Neural cell (in vitro differentiated cells): Measurements from ENCODE around the gene FCGR3A. TPM values are rescaled to one million over a fixed set of nuclear protein-coding genes. Genes with fewer than 3 reads are reported as not detected.

Source experiments
- H2AFZ ChIP-seq: fragments of 200-600, 300-800 bp; sonication (generic), shearing (Covaris generic); 2 replicates; pipeline ENCODE4 v1.6.0; 2014; ENCODE audit warnings: low read depth, mild to moderate bottlenecking, antibody characterized with exemption, low read length, moderate library complexity
- H3F3A ChIP-seq: fragments of 200-600 bp; shearing (Covaris generic); 2 replicates; pipeline ENCODE4 v1.6.1; 2016; ENCODE audit warnings: mild to moderate bottlenecking, moderate library complexity, mixed read lengths, antibody characterized with exemption, low read length; ENCODE audit not compliant: insufficient read depth, poor library complexity, severe bottlenecking
- H3K27ac ChIP-seq: fragments of 200-600, 300-800 bp; sonication (generic), shearing (Covaris generic); 2 replicates; pipeline ENCODE4 v1.5.1; 2014; ENCODE audit warnings: mild to moderate bottlenecking, low read length, moderate library complexity
- H3K27me3 ChIP-seq: fragments of 300-800, 200-600 bp; sonication (generic), shearing (Covaris generic); 2 replicates; pipeline ENCODE4 v1.6.0; 2014; ENCODE audit warnings: mild to moderate bottlenecking, low read depth, low read length, moderate library complexity; ENCODE audit not compliant: insufficient read depth
- H3K36me3 ChIP-seq: fragments of 300-800, 200-600 bp; sonication (generic), shearing (Covaris generic); 2 replicates; pipeline ENCODE4 v1.5.1; 2014; ENCODE audit warnings: mild to moderate bottlenecking, antibody characterized with exemption, low read length, moderate library complexity; ENCODE audit not compliant: insufficient read depth
- H3K4me2 ChIP-seq: fragments of 300-800, 200-600 bp; sonication (generic), shearing (Covaris generic); 2 replicates; pipeline ENCODE4 v1.6.0; 2014; ENCODE audit warnings: mild to moderate bottlenecking, low read length
- H3K4me3 ChIP-seq: fragments of 300-800, 200-600 bp; sonication (generic), shearing (Covaris generic); 2 replicates; pipeline ENCODE4 v1.5.1; 2014; ENCODE audit warnings: mild to moderate bottlenecking, low read length, moderate library complexity
- H3K79me2 ChIP-seq: fragments of 200-600 bp; shearing (Covaris generic); replicated peaks from 2 replicates; pipeline ENCODE4 v1.6.0; 2014; ENCODE audit warnings: mild to moderate bottlenecking, low read length, moderate library complexity; ENCODE audit not compliant: insufficient read depth
- H3K9ac ChIP-seq: fragments of 300-800, 200-600 bp; sonication (generic), shearing (Covaris generic); 2 replicates; pipeline ENCODE4 v1.6.1; 2016; ENCODE audit warnings: mild to moderate bottlenecking, low read length, mixed read lengths
- H3K9me2 ChIP-seq: fragments of 200-600 bp; shearing (Covaris generic); 2 replicates; pipeline ENCODE4 v1.6.1; 2016; ENCODE audit warnings: mild to moderate bottlenecking, low read length, mixed read lengths; ENCODE audit not compliant: insufficient read depth
- H3K9me3 ChIP-seq: fragments of 200-600, 300-800 bp; sonication (generic), shearing (Covaris generic); 2 replicates; pipeline ENCODE4 v1.6.1; 2016; ENCODE audit warnings: mild to moderate bottlenecking, mixed run types, low read length, moderate library complexity, mixed read lengths
- H4K20me1 ChIP-seq: fragments of 200-600 bp; shearing (Covaris generic); 2 replicates; pipeline ENCODE4 v1.6.1; 2016; ENCODE audit warnings: mild to moderate bottlenecking, mixed run types; ENCODE audit not compliant: insufficient read depth
- CTCF ChIP-seq: fragments of 450-650 bp; IDR thresholded peaks from 2 replicates; pipeline ENCODE4 v1.5.1; 2014; ENCODE audit warnings: antibody characterized with exemption, mild to moderate bottlenecking, moderate library complexity; ENCODE audit not compliant: poor library complexity, severe bottlenecking
- EP300 ChIP-seq: fragments of 450-650 bp; conservative IDR thresholded peaks from 2 replicates; pipeline ENCODE4 v1.6.1; 2014; ENCODE audit warnings: antibody characterized with exemption, mild to moderate bottlenecking, moderate library complexity; ENCODE audit not compliant: poor library complexity, severe bottlenecking
- EZH2 ChIP-seq: fragments of 200-600, 300-800 bp; shearing (Covaris generic), sonication (generic); IDR thresholded peaks from 2 replicates; pipeline ENCODE4 v1.6.1; 2014; ENCODE audit warnings: antibody characterized with exemption, low read length, borderline replicate concordance, mild to moderate bottlenecking; ENCODE audit not compliant: insufficient read depth, poor library complexity, severe bottlenecking
- MXI1 ChIP-seq: fragments of 450-650 bp; conservative IDR thresholded peaks from 2 replicates; pipeline ENCODE4 v1.6.1; 2014; ENCODE audit warnings: antibody characterized with exemption, mild to moderate bottlenecking; ENCODE audit not compliant: poor library complexity, severe bottlenecking
- POLR2AphosphoS5 ChIP-seq: IDR thresholded peaks from 2 replicates; pipeline ENCODE4 v1.6.1; 2012
- RAD21 ChIP-seq: fragments of 450-650 bp; conservative IDR thresholded peaks from 2 replicates; pipeline ENCODE4 v1.6.1; 2014; ENCODE audit warnings: antibody characterized with exemption, mild to moderate bottlenecking, moderate library complexity
- REST ChIP-seq: IDR thresholded peaks from 2 replicates; pipeline ENCODE4 v1.6.1; 2012; ENCODE audit warnings: borderline replicate concordance
- SMC3 ChIP-seq: fragments of 450-650 bp; conservative IDR thresholded peaks from 2 replicates; pipeline ENCODE4 v1.6.1; 2014; ENCODE audit warnings: antibody characterized with exemption, mild to moderate bottlenecking, moderate library complexity; ENCODE audit not compliant: poor library complexity
- TAF1 ChIP-seq: IDR thresholded peaks from 2 replicates; pipeline ENCODE4 v1.6.1; 2012; ENCODE audit warnings: low read depth
- polyA plus RNA-seq: library from polyadenylated mRNA; depleted of rRNA; stranded (reverse); fragments of >200 nt; gene quantifications from 2 replicates; pipeline ENCODE4 v1.2.3, GENCODE V29; 2014

Gene FCGR3A
- polyA plus RNA-seq, 1 donor from 2014 or later: not detected

- Histone ChIP-seq H3K9me2 (no peaks in the 10 kb centered on the region), H3K4me2 (no peak overlapping the region), H3K79me2 (no peaks in the 10 kb centered on the region), H3K9ac (no peak overlapping the region), H3K4me3 (no peak overlapping the region), H2AFZ (no peak overlapping the region), H3K9me3 (no peaks in the 10 kb centered on the region), H4K20me1 (no peaks in the 10 kb centered on the region), H3K27me3 (peaks cover 12% of the 10 kb centered on the region), H3F3A (no peaks in the 10 kb centered on the region), H3K36me3 (no peaks in the 10 kb centered on the region), H3K27ac (no peak overlapping the region)
- TF ChIP-seq SMC3 (no peak), EP300 (no peak), EZH2 (no peak), MXI1 (no peak), POLR2AphosphoS5 (no peak), RAD21 (no peak), CTCF (no peak), TAF1 (no peak), REST (no peak)
Observed at GRCh38 chr1:161502641-161503393, 46.8 kb downstream of the FCGR3A start.

GRCh38 chr1:161502181-161502580 is 47.4 kb downstream of the FCGR3A start:
- Histone ChIP-seq H3K79me2 (no peaks in the 10 kb centered on the region), H3K4me3 (no peak overlapping the region), H3K4me2 (no peak overlapping the region), H3K36me3 (no peaks in the 10 kb centered on the region), H3K9ac (no peak overlapping the region), H2AFZ (no peak overlapping the region), H3F3A (no peaks in the 10 kb centered on the region), H3K27ac (no peak overlapping the region), H4K20me1 (no peaks in the 10 kb centered on the region), H3K9me3 (no peaks in the 10 kb centered on the region), H3K9me2 (no peaks in the 10 kb centered on the region), H3K27me3 (peaks cover 12% of the 10 kb centered on the region)
- TF ChIP-seq REST (no peak), MXI1 (no peak), EP300 (no peak), POLR2AphosphoS5 (no peak), SMC3 (no peak), CTCF (no peak), TAF1 (no peak), EZH2 (no peak), RAD21 (no peak)
